DND-41 (cell line): ENCODE results near the gene DLG1.

Experiments
- EZH2 ChIP-seq: IDR thresholded peaks from 3 replicates; pipeline ENCODE4 v1.6.1; 2012; ENCODE audit warnings: borderline replicate concordance, low read depth, mild to moderate bottlenecking, moderate library complexity, low read length, inconsistent platforms; ENCODE audit not compliant: severe bottlenecking
- TF ChIP-seq, protein P1 (sequence below): IDR thresholded peaks from 2 replicates; pipeline ENCODE4 v1.5.1; 2012; ENCODE audit warnings: borderline replicate concordance, low read length, moderate library complexity, mild to moderate bottlenecking; ENCODE audit not compliant: poor library complexity, severe bottlenecking; ENCODE audit errors: extremely low read depth

- TF ChIP-seq, protein P1, sequence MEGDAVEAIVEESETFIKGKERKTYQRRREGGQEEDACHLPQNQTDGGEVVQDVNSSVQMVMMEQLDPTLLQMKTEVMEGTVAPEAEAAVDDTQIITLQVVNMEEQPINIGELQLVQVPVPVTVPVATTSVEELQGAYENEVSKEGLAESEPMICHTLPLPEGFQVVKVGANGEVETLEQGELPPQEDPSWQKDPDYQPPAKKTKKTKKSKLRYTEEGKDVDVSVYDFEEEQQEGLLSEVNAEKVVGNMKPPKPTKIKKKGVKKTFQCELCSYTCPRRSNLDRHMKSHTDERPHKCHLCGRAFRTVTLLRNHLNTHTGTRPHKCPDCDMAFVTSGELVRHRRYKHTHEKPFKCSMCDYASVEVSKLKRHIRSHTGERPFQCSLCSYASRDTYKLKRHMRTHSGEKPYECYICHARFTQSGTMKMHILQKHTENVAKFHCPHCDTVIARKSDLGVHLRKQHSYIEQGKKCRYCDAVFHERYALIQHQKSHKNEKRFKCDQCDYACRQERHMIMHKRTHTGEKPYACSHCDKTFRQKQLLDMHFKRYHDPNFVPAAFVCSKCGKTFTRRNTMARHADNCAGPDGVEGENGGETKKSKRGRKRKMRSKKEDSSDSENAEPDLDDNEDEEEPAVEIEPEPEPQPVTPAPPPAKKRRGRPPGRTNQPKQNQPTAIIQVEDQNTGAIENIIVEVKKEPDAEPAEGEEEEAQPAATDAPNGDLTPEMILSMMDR = no peak
- TF ChIP-seq EZH2 = no peak
Observed at GRCh38 chr3:197248341-197248740, 50.1 kb downstream of the DLG1 start.
